HS-5 (cell line): ENCODE results near the gene GRM4.

Source experiments
- DNase-seq: peaks from one replicate; pipeline ENCODE4 v3.0.0-alpha.2; 2012; ENCODE audit warnings: low read depth

GRM4 gene

DNA sequence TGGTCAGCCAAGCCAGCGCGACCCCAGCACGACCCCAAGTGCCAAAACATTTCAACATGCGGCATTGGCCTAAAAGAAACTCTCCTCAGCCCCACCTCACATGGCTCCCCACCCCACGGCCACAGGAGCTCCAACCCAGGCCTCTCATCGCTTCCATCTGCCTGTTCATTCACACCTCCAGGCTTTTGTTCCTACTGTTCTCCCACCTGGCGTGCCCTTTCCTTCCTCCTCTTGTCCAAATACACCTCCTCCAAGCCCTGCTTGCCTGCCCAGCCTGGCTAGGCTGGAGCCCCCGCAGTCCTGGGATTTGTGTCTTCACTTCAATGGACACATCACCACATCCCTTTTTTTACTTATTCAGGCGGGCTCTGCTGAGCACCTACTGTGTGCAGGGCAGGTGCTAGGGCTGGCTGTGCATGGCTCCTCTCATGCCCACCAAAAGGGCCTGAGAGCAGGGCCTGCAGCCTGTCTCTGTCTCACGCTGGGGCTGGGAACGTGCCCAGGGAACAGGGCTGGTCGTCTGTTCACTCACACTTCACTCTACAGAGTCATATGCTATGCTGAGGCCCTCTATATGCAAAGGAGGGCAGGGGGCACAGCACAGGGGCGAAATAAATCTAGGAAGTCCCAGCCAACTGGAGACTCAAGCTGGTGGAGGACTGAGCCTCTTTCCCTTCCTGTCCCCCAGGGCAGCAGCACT, 61.1 kb downstream of the GRM4 start:
- DNase-seq: no peak

DNA sequence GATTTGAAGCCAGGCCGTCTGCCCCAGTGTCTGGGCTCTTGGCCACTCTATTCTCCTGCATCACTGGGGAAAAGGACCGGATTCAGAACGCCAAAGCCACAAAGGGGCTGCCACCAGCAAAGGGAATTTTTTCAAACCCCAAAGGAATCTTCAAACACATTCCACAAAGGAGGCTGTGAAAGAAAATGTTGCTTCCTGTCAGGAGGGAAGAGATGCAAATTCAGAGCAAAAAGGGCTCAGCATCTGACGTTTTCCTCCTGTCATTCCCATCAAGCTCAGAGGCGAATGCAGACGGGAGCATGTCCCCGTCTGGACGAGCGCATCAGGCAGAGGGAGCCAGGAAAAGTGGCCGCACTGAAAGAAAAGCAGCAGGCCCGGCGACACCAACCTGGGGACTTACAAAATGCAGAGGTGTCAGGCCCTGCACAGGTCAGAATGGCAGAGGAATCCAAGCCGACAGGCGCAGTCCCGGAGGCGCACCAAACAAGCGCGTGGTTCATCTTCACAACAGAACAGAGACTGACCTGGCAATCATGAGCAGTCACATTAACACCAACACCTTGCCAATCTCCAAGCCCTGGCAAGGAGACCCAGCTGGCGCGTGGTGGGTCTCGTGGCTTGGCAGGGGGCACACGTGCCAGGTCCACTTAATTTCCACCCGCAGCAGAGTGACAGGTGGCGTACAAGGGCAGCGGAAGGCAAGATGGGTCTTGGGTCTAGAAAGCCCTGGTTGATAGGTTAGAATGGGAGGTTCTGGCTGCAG, 62.8 kb downstream of the GRM4 start:
- DNase-seq: no peak

DNA sequence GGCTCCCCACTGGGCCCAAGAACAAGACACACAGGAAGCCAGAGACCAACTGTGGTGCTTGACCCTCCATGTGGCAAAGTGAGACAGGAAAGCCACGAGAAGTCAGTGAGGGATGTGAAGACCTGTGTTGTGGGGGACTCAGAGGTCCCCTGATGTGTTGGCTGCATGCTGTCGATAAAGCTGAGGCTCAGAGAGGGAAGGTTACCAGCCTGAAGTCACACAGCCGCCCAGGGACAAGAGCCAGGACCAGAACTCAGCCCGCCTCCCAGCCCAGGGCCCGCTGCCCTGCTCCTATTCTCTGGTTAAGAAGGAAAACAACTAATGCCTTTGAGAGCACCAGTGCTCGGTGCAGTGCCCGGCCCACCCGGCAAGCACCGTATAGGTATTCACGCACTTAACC, 63.5 kb downstream of the GRM4 start:
- no peak for DNase-seq

DNA sequence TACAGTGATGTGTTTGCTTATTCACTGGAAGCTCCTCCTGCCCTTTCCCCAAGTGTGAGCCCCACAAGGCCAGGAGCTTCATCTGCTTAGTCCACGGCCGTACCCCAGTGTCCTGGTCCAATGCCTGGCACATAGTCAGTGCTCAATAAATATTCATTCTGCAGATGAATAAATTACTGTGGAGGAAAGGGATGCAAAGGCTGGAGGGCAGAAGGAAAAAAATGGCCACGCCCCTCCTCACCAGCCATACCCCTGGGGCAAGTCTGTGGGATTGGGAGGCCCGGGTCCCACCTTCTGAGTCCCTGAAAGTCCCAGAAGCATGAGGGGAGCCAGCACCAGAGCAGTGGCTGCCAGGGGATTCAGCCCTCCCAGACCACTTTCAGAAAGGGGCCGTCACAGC, 65.5 kb downstream of the GRM4 start:
- no peak for DNase-seq

DNA sequence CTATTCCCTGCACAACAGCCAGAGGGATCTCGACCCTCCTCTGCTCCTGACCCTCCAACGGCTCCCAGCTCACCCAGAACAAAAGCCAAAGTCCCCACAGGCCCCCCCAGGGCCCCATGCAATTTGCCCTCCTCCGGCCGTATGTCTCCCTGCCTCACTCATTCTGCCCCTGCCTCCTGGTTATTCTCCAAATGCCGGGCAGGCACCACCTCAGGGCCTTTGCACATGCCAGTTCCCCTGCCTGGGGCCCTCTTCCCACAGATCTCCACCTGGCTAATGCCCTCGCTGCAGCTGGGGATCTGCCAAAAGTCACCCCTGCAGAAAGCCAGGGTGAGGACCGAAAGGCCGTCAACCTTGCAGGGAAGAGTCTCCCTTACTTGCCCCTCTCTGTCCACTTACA, 66.0 kb downstream of the GRM4 start:
- DNase-seq: no peak

DNA sequence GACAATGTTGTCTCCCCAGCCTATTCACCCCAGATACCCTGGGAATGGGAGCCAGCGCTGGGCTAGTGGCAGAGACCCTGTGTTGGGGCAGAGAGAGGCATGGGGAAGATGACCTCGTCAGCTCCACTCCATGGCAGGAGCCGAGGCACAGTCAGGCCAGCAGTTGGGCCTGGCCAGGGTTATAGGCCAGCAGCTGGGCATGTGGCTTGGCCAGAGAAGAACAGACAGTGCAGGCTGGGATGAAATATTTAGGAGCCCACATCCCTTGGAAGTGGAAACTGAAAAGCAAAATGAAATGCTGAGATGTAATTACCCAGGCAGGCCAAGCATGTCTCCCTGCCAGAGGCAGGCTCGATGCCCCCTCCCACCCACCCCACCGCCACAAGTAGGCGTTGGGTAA, 70.0 kb downstream of the GRM4 start:
- DNase-seq: no peak

DNA sequence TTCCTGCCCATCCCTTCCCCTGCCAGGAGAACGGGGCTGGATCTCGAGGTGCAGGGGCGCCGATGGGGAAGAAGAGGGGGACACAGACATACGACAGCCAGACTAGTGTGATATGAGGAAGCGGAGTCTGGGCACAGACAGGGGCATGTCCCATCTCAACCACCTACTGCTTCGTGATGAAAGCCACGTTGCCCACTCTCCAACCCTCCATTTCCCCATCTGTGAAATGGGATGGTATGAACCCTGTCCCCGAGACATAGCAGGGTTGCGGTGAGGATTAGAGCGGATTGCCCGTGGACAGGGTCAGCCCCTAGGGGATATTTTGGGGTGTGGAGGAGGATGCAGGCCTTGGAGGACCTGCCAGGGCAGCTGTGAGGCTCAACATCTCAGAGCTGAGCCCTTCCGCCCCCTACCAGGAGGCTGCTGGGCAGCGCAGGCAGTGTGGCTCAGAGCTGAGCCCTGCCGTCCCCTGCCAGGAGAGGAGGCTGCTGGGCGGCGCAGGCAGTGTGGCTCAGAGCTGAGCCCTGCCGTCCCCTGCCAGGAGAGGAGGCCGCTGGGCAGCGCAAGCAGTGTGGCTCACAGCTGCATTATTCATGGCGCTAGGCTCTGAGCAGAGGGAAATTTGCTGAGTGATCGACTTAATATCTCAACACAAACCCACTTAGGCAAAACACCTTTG, 71.7 kb downstream of the GRM4 start:
- no peak for DNase-seq

DNA sequence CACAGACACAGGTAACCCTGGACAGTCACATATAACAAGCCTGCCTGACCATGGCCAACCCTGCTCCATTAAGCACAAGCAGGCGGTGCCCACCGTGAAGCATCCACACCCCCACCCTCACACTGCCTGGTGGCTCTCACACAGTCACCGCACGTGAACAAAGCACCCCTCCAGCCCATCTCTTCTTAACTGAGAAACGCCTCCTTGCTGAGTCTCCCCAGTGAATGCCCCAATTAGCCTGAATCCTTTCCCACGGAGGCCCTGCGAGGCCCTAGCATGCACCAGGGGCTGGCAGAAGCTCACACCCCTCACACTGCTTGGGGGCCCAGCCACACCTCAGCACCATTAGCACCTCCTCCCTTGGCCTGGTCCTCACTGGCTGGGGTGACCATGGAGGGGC, 72.3 kb downstream of the GRM4 start:
- DNase-seq: no peak

DNA sequence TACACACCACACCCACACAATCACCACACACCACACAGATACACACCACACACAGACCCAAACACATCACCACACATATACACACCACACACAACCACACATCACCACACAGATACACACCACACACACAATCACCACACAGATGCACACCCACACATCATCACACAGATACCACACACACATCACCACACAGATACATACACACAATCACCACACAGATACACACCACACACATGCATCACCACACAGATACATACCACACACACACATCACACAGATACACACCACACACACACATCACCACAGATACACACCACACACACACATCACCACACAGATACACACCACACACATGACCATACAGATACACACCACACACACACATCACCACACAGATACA, 73.2 kb downstream of the GRM4 start:
- DNase-seq: no peak

DNA sequence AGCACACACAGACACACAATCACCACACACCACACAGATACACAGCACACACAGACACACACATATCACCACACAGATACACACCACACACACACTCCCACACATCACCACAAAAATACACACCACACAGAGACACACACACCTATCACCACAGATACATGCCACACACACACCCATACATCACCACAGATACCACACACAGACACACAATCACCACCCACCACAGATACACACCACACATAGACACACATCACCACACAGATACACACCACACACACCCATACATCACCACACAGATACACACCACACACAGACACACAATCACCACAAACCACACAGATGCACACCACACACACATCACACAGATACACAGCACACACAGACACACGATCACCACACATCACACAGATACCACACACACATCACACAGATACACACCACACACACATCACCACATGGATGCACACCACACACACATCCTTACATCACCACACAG, 74.0 kb downstream of the GRM4 start:
- no peak for DNase-seq

DNA sequence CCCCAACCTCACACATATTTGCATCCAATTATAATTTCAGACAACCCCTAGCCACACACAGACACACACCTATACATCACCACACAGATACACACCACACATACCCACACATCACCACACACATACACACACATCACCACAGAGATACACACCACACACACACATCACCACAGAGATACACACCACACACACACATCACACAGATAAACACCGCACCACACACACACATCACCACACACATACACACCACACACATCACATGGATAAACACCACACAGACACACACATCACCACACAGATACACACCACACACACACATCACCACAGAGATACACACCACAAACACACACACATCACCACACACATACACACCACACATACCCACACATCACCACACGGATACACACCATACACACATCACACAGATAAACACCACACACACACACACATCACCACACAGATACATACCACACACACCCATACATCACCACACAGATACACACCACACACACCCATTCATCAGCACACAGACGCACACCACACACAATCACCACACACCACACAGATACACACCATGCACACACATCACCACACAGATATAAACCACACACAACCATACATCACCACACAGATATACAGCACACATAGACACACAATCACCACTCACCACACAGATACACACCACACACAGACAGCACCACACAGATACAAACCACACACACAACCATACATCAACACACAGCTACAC, 74.6 kb downstream of the GRM4 start:
- no peak for DNase-seq

DNA sequence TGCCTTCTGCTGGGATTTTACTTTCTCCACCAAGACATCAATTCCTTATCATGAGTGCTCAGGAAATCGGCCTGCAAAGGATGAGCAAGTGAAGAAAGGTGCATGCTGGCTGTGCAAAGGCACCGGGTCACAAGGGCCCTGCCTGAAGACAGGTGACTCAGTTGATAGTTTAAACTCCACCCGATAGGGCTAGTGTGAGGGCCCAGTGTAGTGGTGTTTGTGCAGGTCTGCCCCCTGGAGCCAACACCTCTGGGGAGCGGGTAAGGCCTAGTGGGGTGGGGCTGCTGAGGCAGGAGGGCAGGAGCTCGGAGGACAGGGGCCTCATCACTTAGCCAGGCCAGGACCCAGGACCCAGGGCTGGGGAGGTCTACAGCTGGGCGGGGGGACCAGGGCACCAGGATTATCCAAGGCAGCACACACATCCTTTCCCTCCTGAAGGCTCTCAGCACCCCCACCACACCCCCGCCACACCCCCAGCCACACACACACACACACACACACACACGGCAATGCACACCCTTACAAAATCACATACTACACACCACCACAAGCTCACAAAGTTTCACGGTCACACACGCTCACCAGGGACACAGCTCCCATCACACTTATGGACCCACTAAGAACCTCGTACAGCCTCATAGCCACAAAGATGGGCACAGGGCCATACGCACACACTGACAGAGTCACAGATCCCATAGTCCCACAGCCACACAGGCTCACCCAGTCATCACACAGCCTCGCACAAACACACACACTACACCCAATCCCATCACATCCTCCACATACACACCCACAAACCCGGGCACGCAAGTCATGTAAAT, 75.4 kb downstream of the GRM4 start:
- DNase-seq: no peak

DNA sequence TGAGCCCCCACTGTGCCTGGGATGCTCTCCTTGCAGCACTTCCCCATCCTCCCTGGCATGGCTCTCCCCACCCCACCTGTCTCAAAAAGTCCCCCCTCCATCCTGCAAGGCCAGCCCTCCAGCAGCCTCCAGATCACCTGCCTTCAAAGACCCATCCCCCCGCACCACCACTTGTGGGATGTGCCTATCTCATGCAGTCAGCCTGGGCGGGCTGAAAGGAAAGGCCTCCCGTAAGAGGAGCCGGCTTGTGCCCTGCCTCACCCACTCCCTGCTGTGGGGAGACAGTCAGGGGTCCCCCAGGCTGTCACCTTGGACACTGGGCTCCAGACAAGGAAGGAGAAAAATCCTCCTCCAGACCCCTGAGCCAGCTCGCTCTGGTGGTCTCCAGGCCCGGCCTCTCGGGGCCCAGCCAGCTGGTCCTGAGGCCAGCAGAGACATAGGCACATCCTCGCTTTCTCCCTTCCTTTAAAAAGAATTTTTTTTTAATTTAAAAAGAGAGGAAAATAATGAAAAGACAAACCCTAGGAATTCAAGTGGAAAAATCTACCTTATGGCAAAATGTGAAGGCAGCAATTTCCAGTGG, 77.3 kb downstream of the GRM4 start:
- DNase-seq: no peak

DNA sequence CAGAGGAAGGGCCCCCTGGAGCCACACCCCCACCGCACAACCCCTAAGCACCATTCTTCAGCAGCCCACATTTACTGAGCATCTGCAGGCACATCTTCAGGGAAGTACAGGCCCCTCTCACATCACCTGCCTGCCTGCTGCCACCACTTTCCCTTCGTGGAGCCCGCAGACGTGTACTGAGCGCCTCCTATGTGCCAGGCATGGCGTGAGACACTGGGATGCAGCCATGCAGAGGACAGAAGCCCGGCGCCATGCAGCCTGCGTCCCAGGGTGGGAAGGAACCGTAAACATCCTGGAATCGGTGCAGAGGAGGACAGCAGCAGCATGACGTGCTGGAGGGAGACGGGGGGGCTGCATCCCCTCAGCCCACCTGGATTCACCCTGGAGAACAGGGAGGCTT, 78.1 kb downstream of the GRM4 start:
- no peak for DNase-seq

DNA sequence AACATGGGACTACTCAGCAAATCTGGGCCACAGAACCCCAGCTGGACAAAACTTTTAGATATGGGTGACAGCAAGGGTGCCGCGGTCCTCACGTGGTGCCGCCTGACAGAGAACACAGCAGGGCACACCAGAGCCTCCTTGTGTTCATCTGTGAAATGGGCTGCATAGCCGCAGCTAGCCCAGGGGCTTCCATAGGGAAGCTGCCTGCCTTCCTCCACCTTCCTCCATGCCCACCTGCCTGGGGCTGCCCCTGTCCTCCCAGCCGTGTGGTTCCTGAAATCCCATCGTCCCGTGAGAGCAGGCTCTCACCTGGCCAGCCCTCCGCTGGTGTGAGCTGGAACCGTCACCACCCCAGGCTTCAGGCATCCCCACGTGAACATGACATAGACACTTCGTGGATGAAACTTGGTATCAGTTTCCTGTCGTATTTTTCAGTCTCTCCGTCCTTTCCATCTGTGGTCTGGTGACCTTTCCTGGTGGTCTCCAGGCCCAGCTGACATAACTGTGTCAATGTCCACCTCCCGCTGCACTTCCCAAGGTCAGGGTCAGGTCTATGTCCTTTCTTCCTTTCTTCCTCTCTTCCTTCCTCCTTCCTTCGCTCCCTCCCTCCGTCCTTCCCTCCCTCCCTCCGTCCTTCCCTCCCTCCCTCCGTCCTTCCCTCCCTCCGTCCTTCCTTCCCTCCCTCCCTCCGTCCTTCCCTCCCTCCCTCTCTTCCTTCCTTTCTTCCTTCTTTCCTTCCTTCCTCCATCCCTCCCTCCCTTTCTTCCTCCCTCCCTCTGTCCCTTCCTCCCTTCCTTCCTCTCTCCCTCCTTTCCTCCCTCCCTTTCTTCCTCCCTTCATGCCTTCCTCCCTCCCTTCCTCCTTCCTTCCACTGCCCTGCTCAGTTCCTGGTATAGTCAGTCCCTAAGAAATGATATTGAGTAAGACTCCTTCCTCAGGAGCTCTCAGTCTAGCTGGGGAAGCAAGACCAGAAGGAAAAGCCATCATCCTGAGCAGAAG, 78.8 kb downstream of the GRM4 start:
- no peak for DNase-seq

DNA sequence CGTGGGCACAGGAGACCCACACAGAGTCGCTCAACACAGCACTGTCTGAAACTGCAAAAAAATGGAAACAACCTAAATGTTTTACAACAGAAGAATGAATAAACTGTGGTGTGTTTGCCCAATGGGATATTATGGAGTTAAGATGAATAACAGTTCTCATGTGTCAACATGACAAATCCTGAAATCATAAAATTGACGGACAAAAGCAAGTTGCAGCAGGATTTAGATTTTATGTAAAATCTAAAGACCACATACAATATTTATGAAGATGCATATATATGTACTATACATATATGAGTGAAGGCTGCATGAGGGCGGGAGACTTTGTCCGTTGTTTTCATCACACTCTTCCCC, 79.7 kb downstream of the GRM4 start:
- no peak for DNase-seq

DNA sequence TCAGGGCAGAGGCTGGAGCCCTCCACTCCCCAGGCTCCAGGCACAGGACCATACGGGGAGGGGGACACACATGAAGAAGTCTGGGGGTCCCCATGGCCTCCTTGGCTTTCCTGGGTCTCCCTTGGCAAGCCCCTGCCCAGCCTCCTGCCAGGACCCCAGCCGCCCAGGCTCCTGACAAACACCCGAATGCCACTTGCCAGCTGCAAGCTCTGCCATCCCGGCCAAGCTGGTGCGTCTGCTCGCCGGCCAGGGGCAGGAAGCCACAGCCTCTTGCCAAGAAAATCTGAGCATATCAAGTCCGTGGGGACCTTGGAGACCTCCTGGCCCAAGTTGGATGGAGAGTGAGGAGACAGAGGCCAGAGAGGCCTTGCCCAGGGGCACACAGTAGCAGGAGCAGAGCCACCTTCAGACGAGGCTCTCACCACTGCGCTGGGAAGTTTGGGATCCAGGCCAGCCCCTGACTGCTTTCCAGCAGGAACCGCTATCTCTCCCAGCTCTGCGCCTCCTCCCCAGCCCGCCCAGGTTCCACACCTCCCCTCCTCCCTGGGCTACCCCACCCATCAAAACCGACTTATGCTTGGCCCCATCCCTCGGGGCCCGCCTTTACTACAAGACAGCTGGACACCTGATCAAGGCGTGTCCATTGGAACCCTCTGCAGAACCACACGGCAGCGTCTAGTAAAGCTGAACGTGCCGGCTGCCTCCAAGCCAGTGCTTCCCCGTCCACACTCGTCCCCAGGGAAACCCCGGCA, 80.2 kb downstream of the GRM4 start:
- no peak for DNase-seq

DNA sequence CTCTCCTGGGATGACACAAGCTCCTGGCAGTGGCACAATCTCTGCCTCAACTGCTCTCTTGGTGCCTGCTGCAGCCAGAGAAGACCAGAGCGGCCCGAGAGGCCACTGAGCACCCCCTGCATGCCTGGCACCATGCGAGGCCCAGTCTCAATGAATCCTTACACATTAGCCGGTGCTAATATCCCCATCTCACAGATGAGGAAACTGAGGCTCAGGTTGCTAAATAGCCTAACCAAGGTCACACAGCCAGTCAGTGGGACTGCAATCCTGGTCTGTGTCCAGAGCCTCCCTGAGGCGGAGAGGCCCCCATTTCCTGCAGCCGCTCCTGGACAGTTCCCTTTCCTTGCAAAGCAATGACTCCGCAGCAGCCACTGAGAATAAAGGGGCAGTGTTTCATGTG, 81.2 kb downstream of the GRM4 start:
- no peak for DNase-seq

DNA sequence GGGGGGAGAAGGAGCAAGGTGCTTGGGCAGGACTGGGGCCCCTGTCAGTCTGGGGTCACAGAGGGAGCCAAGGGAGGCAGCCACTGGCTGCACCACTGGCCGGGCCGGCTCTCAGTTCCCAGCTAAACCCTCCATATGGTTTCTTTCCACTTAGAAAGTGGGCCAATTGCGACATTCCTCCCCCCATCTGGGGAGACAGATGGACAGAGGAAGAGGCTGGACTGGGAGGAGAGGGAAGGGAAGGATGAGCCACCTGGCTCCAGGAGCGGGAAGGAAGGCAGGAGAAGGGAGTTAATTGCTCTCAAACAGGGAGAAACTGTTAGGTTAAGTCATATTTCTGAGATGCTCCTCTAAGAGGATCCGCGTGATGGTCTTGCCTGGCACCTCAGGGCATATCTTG, 82.2 kb downstream of the GRM4 start:
- no peak for DNase-seq
